GM18951 (cell line): ENCODE data around the gene SLC22A5.
"Not testable (repeated sequence)": the region's sequence is repeated elsewhere in the genome, so short reads cannot be mapped to it uniquely, and the experiment has no call there.

Experiments
- POLR2A ChIP-seq: IDR thresholded peaks from 4 replicates; pipeline ENCODE4 v1.6.1; 2011; ENCODE audit warnings: mild to moderate bottlenecking; ENCODE audit not compliant: insufficient read length, insufficient read depth; ENCODE audit errors: extremely low read depth
- in situ Hi-C: fragments of 300-500 bp; cut with MboI; formaldehyde crosslinking; loops from one replicate; pipeline ENCODE4 v1.12.0; 2022; ENCODE audit warnings: low sequenced_read_pairs, mixed read lengths, inconsistent platforms; ENCODE audit not compliant: unreplicated experiment

SLC22A5 gene

GRCh38 chr5:132434416-132435286 lies 65.1 kb downstream of the SLC22A5 start:
- TF ChIP-seq POLR2A, result no peak
- in situ Hi-C loops, result no loop called here

- TF ChIP-seq POLR2A, result no peak
- in situ Hi-C loops, result no loop called here
Observed at GRCh38 chr5:132435447-132435846, 65.9 kb downstream of the SLC22A5 start.

GRCh38 chr5:132435886-132436285 lies 66.4 kb downstream of the SLC22A5 start:
- in situ Hi-C loops, result no loop called here

GRCh38 chr5:132436936-132437335 lies 67.4 kb downstream of the SLC22A5 start:
- in situ Hi-C loops, result no loop called here
- no peak for TF ChIP-seq POLR2A

More at GRCh38 chr5:132435886-132436285, 66.4 kb downstream of the SLC22A5 start:
- TF ChIP-seq POLR2A, result no peak

GRCh38 chr5:132437604-132438266 lies 68.2 kb downstream of the SLC22A5 start:
- in situ Hi-C loops, result no loop called here

GRCh38 chr5:132438267-132438645 lies 68.7 kb downstream of the SLC22A5 start:
- in situ Hi-C loops, result not testable (repeated sequence)

More at GRCh38 chr5:132437604-132438266, 68.2 kb downstream of the SLC22A5 start:
- TF ChIP-seq POLR2A, result peak; percentile 16

- in situ Hi-C loops, result no loop called here
- no peak for TF ChIP-seq POLR2A
Observed at GRCh38 chr5:132438917-132439316, 69.4 kb downstream of the SLC22A5 start.

GRCh38 chr5:132439521-132440089 lies 70.1 kb downstream of the SLC22A5 start:
- in situ Hi-C loops, result no loop called here
- no peak for TF ChIP-seq POLR2A

GRCh38 chr5:132444061-132444460 lies 74.6 kb downstream of the SLC22A5 start:
- in situ Hi-C loops, result no loop called here

More at GRCh38 chr5:132444061-132444460, 74.6 kb downstream of the SLC22A5 start:
- TF ChIP-seq POLR2A, result no peak
